Stimulated activated naive CD8-positive, alpha-beta T cell treated with anti-CD3 and anti-CD28 coated beads, Interleukin-15, Interleukin-2, amounts not matched to agents 100 ng/mL and 50 ng/mL, for 24 hours (primary cell): ENCODE results near the gene FYN.

Experiments
- H3K27ac Mint-ChIP-seq: one replicate; pipeline ENCODE4 v1.8.0; 2021; ENCODE audit warnings: mild to moderate bottlenecking, mixed read lengths
- H3K27me3 Mint-ChIP-seq: one replicate; pipeline ENCODE4 v1.8.0; 2021; ENCODE audit warnings: mixed read lengths
- H3K36me3 Mint-ChIP-seq: one replicate; pipeline ENCODE4 v1.8.0; 2021; ENCODE audit warnings: low read depth, mixed read lengths
- H3K4me1 Mint-ChIP-seq: one replicate; pipeline ENCODE4 v1.8.0; 2021; ENCODE audit warnings: low read depth, mixed read lengths
- H3K4me3 Mint-ChIP-seq: one replicate; pipeline ENCODE4 v1.8.0; 2021; ENCODE audit warnings: mild to moderate bottlenecking, mixed read lengths
- H3K9me3 Mint-ChIP-seq: one replicate; pipeline ENCODE4 v1.8.0; 2021; ENCODE audit warnings: mixed read lengths

The FYN gene

GRCh38 chr6:111738156-111738555 is 135.1 kb downstream of the FYN start:
- peak overlapping the region; percentile 35 for H3K4me3 Mint-ChIP-seq
- H3K36me3 Mint-ChIP-seq, result peaks cover 98% of the 10 kb centered on the region
- no peaks in the 10 kb centered on the region for H3K9me3 Mint-ChIP-seq
- H3K4me1 Mint-ChIP-seq, result peaks cover 98% of the 10 kb centered on the region
- peak overlapping the region; percentile 89 for H3K27ac Mint-ChIP-seq
- no peaks in the 10 kb centered on the region for H3K27me3 Mint-ChIP-seq

- Mint-ChIP-seq H3K9me3 (no peaks in the 10 kb centered on the region), H3K4me1 (peaks cover 98% of the 10 kb centered on the region), H3K27ac (peak overlapping the region; percentile 89), H3K27me3 (no peaks in the 10 kb centered on the region), H3K4me3 (peak overlapping the region; percentile 35), H3K36me3 (peaks cover 98% of the 10 kb centered on the region)
These were observed 136.2 kb downstream of the FYN start for GRCh38 chr6:111737065-111737521.

GRCh38 chr6:111736005-111736608 is 137.1 kb downstream of the FYN start:
- H3K4me1 Mint-ChIP-seq, result peaks cover 98% of the 10 kb centered on the region
- peak overlapping the region; percentile 22 for H3K4me3 Mint-ChIP-seq
- peaks cover 97% of the 10 kb centered on the region for H3K36me3 Mint-ChIP-seq
- no peaks in the 10 kb centered on the region for H3K27me3 Mint-ChIP-seq
- H3K27ac Mint-ChIP-seq, result peak overlapping the region; percentile 89
- H3K9me3 Mint-ChIP-seq, result no peaks in the 10 kb centered on the region

GRCh38 chr6:111734068-111735061 is 138.9 kb downstream of the FYN start:
- Mint-ChIP-seq H3K27me3 (no peaks in the 10 kb centered on the region), H3K27ac (peak overlapping the region; percentile 73), H3K9me3 (no peaks in the 10 kb centered on the region), H3K4me1 (peaks cover 98% of the 10 kb centered on the region), H3K36me3 (peaks cover 97% of the 10 kb centered on the region), H3K4me3 (peak overlapping the region; percentile 15)

- Mint-ChIP-seq H3K4me1 (peaks cover 92% of the 10 kb centered on the region), H3K4me3 (no peak overlapping the region)
These were observed 140.9 kb downstream of the FYN start for GRCh38 chr6:111732390-111732789.

GRCh38 chr6:111731456-111732195 is 141.6 kb downstream of the FYN start:
- Mint-ChIP-seq H3K4me1 (peaks cover 92% of the 10 kb centered on the region), H3K9me3 (no peaks in the 10 kb centered on the region), H3K27ac (peak overlapping the region; percentile 66), H3K27me3 (no peaks in the 10 kb centered on the region), H3K36me3 (peaks cover 93% of the 10 kb centered on the region), H3K4me3 (no peak overlapping the region)

More at GRCh38 chr6:111732390-111732789, 140.9 kb downstream of the FYN start:
- Mint-ChIP-seq H3K9me3 (no peaks in the 10 kb centered on the region), H3K27ac (peak overlapping the region; percentile 66), H3K27me3 (no peaks in the 10 kb centered on the region), H3K36me3 (peaks cover 93% of the 10 kb centered on the region)

- Mint-ChIP-seq H3K27me3 (no peaks in the 10 kb centered on the region), H3K4me3 (no peak overlapping the region), H3K4me1 (peaks cover 92% of the 10 kb centered on the region), H3K9me3 (no peaks in the 10 kb centered on the region), H3K36me3 (peaks cover 93% of the 10 kb centered on the region), H3K27ac (peak overlapping the region; percentile 66)
These were observed 142.4 kb downstream of the FYN start for GRCh38 chr6:111730864-111731263.

- no peaks in the 10 kb centered on the region for H3K27me3 Mint-ChIP-seq
- H3K4me1 Mint-ChIP-seq, result peaks cover 94% of the 10 kb centered on the region
- H3K27ac Mint-ChIP-seq, result peak overlapping the region; percentile 40
These were observed 145.4 kb downstream of the FYN start for GRCh38 chr6:111727802-111728201.

GRCh38 chr6:111727041-111727440 is 146.2 kb downstream of the FYN start:
- Mint-ChIP-seq H3K27ac (peak overlapping the region; percentile 93), H3K9me3 (no peaks in the 10 kb centered on the region), H3K27me3 (no peaks in the 10 kb centered on the region), H3K36me3 (peaks cover 78% of the 10 kb centered on the region), H3K4me3 (no peak overlapping the region), H3K4me1 (peaks cover 94% of the 10 kb centered on the region)

More at GRCh38 chr6:111727802-111728201, 145.4 kb downstream of the FYN start:
- Mint-ChIP-seq H3K9me3 (no peaks in the 10 kb centered on the region), H3K36me3 (peaks cover 78% of the 10 kb centered on the region), H3K4me3 (no peak overlapping the region)

- Mint-ChIP-seq H3K4me3 (peak overlapping the region; percentile 7), H3K9me3 (no peaks in the 10 kb centered on the region), H3K36me3 (peaks cover 80% of the 10 kb centered on the region), H3K27ac (peak overlapping the region; percentile 93), H3K4me1 (peaks cover 94% of the 10 kb centered on the region), H3K27me3 (no peaks in the 10 kb centered on the region)
These were observed 147.7 kb downstream of the FYN start for GRCh38 chr6:111725446-111726112.

- Mint-ChIP-seq H3K27me3 (no peaks in the 10 kb centered on the region), H3K4me3 (peak overlapping the region; percentile 55), H3K36me3 (peaks cover 80% of the 10 kb centered on the region), H3K27ac (peak overlapping the region; percentile 93), H3K9me3 (no peaks in the 10 kb centered on the region), H3K4me1 (peaks cover 94% of the 10 kb centered on the region)
These were observed 148.7 kb downstream of the FYN start for GRCh38 chr6:111724505-111724904.

- Mint-ChIP-seq H3K9me3 (no peaks in the 10 kb centered on the region), H3K27ac (peak overlapping the region; percentile 93), H3K27me3 (no peaks in the 10 kb centered on the region), H3K4me3 (peak overlapping the region; percentile 55), H3K4me1 (peaks cover 96% of the 10 kb centered on the region), H3K36me3 (peaks cover 82% of the 10 kb centered on the region)
These were observed 149.2 kb downstream of the FYN start for GRCh38 chr6:111724039-111724438.

GRCh38 chr6:111723412-111723970 is 149.8 kb downstream of the FYN start:
- Mint-ChIP-seq H3K9me3 (no peaks in the 10 kb centered on the region), H3K27me3 (no peaks in the 10 kb centered on the region), H3K4me3 (no peak overlapping the region), H3K27ac (peak overlapping the region; percentile 58), H3K36me3 (peaks cover 82% of the 10 kb centered on the region), H3K4me1 (peaks cover 100% of the 10 kb centered on the region)
